ENCODE data around the gene CHN1.

CHN1 gene

DNA sequence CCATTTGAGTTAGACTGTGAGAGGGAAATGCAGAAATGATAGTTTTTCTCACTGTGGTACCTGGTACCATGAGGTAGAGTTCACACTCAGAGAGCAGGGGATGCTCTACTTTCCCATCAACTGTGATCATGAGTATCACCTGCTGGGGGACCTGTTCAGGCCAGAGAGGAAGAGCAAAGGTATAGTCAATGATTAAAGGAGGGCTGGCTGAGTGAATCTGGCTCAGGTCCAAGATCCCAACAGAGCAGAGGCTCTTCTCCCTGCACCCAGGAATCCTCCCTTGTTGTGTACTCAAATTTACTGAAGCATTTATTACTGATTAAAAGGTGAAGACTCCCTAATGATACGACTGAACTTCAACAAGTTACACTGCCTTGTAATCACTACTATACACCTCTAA is 136.3 kb downstream of the CHN1 start:
- DNase-seq (ENCODE audit: low read depth, low spot score): no peak
- in situ Hi-C loops (cut with HindIII; ENCODE audit: low sequenced_read_pairs): no loop called here
- no peak overlapping the region for H3K4me3 ChIP-seq (ENCODE audit: low read depth, low read length)
- TF ChIP-seq, protein P1, sequence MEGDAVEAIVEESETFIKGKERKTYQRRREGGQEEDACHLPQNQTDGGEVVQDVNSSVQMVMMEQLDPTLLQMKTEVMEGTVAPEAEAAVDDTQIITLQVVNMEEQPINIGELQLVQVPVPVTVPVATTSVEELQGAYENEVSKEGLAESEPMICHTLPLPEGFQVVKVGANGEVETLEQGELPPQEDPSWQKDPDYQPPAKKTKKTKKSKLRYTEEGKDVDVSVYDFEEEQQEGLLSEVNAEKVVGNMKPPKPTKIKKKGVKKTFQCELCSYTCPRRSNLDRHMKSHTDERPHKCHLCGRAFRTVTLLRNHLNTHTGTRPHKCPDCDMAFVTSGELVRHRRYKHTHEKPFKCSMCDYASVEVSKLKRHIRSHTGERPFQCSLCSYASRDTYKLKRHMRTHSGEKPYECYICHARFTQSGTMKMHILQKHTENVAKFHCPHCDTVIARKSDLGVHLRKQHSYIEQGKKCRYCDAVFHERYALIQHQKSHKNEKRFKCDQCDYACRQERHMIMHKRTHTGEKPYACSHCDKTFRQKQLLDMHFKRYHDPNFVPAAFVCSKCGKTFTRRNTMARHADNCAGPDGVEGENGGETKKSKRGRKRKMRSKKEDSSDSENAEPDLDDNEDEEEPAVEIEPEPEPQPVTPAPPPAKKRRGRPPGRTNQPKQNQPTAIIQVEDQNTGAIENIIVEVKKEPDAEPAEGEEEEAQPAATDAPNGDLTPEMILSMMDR (IDR thresholded peaks at IDR 0.05; ENCODE audit: low read depth, low read length): no peak

DNA sequence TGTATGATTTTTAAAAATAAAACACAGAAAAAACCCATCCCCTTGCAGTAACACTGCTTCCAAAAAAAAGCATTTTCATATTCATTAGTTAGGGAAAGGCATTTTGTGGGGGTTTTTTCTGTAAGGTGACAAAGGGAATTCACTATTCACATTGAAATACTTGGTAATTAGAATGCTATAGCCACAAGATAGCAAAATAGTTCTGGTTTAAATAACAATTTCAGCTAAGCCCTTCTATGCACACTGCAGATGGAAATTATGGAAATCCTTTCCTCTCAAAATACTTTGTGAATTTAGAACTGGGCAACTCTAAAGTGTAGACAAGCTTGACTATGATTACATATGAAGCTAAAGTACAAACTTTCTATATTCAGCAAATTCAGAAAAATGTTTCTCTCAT is 138.8 kb downstream of the CHN1 start:
- DNase-seq (ENCODE audit: low read depth, low spot score): no peak
- in situ Hi-C loops (cut with HindIII; ENCODE audit: low sequenced_read_pairs): no loop called here
- TF ChIP-seq, protein P1 (IDR thresholded peaks at IDR 0.05; ENCODE audit: low read depth, low read length): no peak
- no peak overlapping the region for H3K4me3 ChIP-seq (ENCODE audit: low read depth, low read length)

- TF ChIP-seq, protein P1 (IDR thresholded peaks at IDR 0.05; ENCODE audit: low read depth, low read length): no peak
- DNase-seq (ENCODE audit: low read depth, low spot score): no peak
- in situ Hi-C loops (cut with HindIII; ENCODE audit: low sequenced_read_pairs): no loop called here
- H3K4me3 ChIP-seq (ENCODE audit: low read depth, low read length): no peak overlapping the region
Observed at GRCh38 chr2:174863183-174863582, 142.0 kb downstream of the CHN1 start.

DNA sequence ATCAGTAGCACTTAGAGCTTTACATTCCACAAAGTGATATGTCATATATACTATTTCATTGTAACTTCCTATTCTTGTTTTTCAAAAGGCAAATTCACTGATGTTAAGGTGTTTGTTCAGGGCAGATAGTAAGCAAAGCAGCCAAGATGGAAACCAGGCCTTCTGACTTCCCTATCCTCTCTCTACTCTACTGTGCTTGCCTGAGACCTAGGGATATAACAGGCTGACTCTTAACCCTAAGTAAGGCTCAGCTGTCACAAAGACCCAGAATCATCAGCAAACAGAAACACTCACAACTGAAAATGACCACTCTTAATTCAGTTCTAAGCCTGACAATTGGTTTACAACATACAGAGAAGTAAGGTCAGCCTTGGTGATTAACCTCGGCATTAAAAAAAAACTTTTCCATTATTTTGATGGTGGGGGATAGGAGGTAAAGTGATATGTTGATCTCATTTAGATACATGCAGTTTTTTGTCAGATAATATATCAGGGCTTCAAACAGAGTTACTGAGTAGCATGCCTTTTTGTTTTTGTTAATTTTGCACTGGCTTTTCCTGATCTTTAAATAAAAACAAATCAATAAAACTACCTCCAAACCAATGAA is 145.5 kb downstream of the CHN1 start:
- in situ Hi-C loops (cut with HindIII; ENCODE audit: low sequenced_read_pairs): no loop called here
- no peak for DNase-seq (ENCODE audit: low read depth, low spot score)
- H3K4me3 ChIP-seq (ENCODE audit: low read depth, low read length): no peak overlapping the region
- TF ChIP-seq, protein P1 (IDR thresholded peaks at IDR 0.05; ENCODE audit: low read depth, low read length): no peak

DNA sequence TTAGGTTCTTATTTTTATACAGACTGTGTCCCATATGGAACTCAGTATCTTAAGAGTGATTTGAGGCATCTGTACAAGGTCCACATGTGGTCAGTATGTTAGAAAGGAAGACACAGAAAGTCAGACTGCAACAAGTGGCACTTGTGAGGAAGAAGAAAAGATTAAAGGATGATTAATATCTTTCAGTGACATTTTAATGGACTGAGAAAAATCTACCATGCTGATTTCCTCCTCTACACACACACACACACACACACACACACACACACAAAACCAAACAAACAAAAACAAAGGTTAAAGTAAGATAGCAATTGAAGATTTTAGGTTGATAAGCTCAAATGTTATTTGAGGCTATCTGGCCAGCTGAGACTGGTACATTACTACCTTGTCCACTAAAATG is 146.4 kb downstream of the CHN1 start:
- DNase-seq (ENCODE audit: low read depth, low spot score): no peak
- in situ Hi-C loops (cut with HindIII; ENCODE audit: low sequenced_read_pairs): no loop called here
- no peak overlapping the region for H3K4me3 ChIP-seq (ENCODE audit: low read depth, low read length)
- TF ChIP-seq, protein P1 (IDR thresholded peaks at IDR 0.05; ENCODE audit: low read depth, low read length): no peak

- TF ChIP-seq, protein P1 (IDR thresholded peaks at IDR 0.05; ENCODE audit: low read depth, low read length): no peak
- in situ Hi-C loops (cut with HindIII; ENCODE audit: low sequenced_read_pairs): no loop called here
- no peak for DNase-seq (ENCODE audit: low read depth, low spot score)
- H3K4me3 ChIP-seq (ENCODE audit: low read depth, low read length): no peak overlapping the region
Observed at GRCh38 chr2:174856447-174856846, 148.7 kb downstream of the CHN1 start.
